Activated effector memory CD4-positive, alpha-beta T cell treated with Interleukin-2 at 50 U/mL for 16 hours (primary cell): ENCODE results near the gene MAP4K3.
"Not testable (repeated sequence)": the region's sequence is repeated elsewhere in the genome, so short reads cannot be mapped to it uniquely, and the experiment has no call there.

Experiments used
- DNase-seq: peaks from one replicate; pipeline ENCODE4 v3.0.0-alpha.2; 2020

The MAP4K3 gene

GRCh38 chr2:39407516-39408296, 29.4 kb downstream of the MAP4K3 start:
- no peak for DNase-seq

DNA sequence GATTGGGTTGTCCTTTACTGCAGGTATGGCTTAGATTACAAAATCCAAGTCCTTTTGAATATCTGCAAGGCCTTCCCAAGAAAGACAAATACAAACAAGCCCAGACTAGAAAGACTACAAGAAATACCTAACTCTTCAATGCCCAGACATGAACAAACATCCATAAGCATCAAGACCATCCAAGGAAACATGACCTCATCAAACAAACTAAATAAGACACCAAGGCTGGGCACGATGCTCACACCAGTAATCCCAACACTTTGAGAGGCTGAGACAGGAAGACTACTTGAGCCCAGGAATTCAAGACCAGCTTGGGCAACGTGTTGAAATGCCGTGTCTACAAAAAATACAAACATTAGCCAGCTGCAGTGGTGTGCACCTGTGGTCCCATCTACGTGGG, 31.7 kb downstream of the MAP4K3 start:
- no peak for DNase-seq

DNA sequence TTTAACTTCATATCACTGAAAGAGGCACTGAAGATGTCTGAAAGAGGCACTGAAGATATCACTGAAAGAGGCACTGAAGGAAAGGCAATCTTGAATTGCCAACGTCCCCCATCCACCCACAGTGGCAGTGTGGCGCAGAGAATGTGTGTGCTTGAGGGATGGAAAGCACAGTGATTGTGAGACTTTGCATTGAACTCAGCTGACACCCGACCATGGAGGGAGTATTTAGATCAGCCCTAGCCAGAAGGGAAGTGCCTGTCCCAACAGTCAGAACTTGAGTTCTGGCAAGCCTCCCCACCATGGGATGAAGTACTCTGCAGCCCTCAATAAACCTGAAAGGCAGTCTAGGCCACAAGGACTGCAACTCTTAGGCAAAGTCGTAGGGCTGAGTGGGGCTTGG, 33.8 kb downstream of the MAP4K3 start:
- DNase-seq, result no peak

DNA sequence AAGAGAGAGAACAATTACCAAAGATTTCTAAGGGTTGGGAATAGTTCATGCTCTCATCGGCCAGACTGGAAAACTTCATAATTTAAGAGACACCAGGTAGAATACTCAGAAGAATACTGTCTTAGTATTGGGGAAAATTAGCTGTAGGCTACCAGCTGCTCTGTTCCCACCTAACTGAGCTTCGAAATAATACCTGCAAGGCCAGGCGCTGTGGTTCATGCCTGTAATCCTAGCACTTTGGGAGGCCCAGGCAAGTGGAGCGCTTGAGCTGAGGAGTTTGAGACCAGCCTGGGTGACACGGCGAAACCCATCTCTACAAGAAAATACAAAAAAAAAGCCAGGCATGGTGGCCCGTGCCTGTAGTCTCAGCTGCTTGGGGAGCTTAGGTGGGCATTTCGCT, 35.8 kb downstream of the MAP4K3 start:
- DNase-seq, result no peak

- DNase-seq, result no peak
Observed at GRCh38 chr2:39399570-39399969, 37.5 kb downstream of the MAP4K3 start.

DNA sequence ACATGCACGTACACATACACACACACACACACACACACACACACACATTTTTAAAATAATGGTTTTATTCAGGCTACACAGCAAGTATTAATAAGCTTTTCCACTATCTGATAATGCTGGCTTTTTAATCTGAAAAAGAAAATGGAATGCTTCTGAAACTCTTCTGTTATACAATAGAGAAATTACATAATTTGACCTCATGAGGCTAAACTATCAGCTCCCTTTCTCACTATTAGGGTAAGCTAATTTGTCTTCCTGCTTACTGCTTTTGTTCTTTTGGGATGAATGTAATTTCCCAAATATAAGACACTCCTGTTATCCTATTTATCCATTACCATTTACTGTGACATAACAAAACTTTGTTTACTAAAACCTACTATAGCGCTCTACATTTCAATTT, 41.8 kb downstream of the MAP4K3 start:
- no peak for DNase-seq

DNA sequence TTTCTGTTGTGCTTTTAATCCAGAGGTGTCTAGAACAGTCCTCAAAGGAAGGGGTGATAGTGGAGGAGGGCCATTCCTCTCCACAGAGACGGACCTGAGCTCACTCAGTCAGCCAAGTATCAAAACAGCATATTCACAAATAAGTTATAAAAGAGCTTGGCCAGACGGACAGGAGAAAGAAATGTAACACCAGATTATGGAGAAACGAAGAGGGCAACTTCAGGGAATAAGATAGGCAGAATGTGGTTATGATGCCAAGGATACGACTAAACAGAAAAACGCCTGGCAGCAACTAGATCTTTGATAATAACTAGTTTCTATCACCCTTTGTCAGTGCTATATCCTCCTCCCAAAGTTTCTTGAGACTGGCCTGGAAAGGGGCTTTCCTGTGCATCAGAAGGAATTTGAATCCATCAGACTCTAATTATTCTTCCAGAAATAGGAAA, 42.5 kb downstream of the MAP4K3 start:
- DNase-seq, result no peak

GRCh38 chr2:39392672-39393071, 44.4 kb downstream of the MAP4K3 start:
- no peak for DNase-seq

DNA sequence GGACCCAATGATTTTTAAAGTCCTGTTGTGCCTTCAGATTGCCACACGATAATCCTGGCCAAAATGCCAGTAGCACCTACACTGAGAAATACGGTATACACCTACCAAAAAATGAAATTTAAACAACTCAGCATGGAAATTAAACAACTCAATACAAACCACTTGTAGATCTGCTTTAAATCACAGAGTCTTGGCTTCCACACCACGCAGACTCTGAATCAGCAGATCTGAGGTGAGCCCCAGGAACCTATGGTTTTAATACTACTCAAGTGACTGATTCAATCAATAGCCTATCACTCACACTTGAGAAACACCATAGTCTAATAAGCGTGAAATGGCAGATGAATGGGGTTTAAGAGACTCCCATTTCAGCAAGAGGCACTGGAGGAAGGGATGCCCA, 46.9 kb downstream of the MAP4K3 start:
- no peak for DNase-seq

- DNase-seq, result no peak
Observed at GRCh38 chr2:39386064-39386463, 51.0 kb downstream of the MAP4K3 start.

DNA sequence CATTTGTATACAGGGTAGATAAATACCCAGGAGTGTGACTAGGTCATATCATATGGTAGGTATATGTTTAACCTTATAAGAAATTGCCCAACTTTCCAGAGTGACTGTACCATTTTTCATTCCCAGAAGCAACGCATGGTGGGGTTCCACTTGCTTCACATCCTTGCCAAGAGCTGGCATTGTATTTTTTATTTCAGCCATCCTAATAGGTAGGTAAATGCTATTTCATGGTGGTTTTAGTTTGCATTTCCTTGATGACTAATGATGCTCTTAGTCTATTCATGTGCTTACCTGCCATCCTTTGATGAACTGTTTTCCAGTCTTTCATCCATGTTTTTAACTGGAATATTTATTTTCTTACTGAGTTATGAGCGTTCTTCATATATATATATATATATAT, 51.9 kb downstream of the MAP4K3 start:
- DNase-seq, result no peak

- not testable (repeated sequence) for DNase-seq
Observed at GRCh38 chr2:39384071-39384470, 53.0 kb downstream of the MAP4K3 start.

DNA sequence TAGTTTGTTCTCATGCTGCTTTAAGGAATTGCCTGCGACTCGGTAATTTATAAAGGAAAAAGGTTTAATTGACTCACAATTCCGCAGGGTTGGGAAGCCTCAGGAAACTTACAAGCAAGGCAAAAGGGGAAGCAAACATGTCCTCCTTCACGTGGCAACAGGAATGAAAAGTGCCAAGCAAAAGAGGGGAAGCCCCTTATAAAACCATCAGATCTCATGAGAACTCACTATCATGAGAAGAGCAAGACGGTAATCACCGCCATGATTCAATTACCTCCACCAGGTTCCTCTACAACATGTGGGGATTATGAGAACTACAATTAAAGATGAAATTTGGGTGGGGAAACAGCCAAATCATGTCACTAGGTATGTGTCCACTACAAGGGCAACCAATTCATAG, 53.9 kb downstream of the MAP4K3 start:
- no peak for DNase-seq

DNA sequence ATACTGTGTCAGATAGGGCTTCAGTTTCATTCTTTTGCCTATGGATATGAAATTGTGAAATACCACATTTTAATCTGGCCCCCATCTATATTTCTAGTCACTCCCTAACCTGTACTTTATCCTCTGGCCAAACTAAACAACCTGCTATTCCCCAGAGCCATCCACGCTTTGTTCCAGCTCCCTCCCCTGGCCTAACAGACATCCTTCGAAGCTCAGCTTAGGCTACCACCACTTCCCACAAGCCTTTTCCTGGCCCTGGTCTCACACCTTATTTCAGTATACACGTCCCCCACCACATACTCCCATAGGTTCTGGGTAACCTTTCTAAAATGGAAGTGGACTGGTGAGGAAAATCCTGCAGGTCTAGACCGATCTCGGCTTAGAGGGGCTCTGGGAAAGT, 55.4 kb downstream of the MAP4K3 start:
- no peak for DNase-seq

DNA sequence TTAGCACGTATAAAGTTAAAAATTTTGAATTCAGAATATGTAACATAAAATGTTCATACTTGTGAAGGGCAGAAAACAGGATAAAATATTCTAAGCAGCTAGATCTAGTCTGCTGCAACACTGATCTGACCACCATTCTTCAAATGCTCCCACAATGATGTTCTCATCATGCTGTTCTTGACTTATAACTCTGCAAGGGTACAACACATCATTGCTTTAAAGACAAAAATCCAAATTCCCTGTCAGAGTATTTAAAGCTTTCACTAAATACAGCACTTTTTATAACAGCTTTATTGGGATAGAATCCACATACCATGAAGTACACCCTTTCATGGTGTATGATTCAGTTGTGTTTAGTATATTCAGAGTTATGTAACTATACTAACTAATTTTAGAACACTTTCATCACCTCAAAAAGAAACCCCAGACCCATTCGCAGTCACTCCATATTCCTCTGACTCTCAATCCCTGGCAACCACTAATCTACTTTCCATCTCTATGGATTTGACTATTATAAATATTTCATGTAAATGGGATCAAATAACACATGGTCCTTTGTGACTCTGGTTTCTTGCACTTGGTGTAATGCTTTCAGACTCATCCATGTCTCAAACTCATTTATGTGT, 56.4 kb downstream of the MAP4K3 start:
- no peak for DNase-seq

GRCh38 chr2:39379643-39380524, 57.2 kb downstream of the MAP4K3 start:
- DNase-seq, result no peak

GRCh38 chr2:39378968-39379367, 58.1 kb downstream of the MAP4K3 start:
- DNase-seq, result no peak

- DNase-seq, result no peak
Observed at GRCh38 chr2:39377226-39377939, 59.7 kb downstream of the MAP4K3 start.

GRCh38 chr2:39375917-39376316, 61.2 kb downstream of the MAP4K3 start:
- no peak for DNase-seq

GRCh38 chr2:39373181-39373802, 63.8 kb downstream of the MAP4K3 start:
- DNase-seq, result no peak

DNA sequence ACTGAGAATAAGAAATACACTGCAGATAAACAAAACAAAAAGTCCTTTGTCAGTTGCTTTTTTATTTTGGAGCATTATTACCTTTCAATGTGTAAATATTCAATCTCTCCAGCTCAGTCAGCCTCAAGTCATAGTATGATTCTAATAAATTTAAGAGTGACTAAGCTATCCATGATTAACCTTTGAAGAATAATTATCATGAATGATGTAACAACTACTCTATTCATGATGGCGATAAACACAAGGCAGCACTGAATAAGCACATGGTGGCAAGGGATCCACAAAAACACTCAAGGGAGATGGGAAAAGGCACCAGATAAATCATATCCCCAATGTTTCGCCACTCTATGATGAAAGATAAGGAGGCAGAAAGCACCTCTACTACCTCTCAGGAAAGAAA, 67.0 kb downstream of the MAP4K3 start:
- no peak for DNase-seq

- DNase-seq, result no peak
Observed at GRCh38 chr2:39368846-39369245, 68.2 kb downstream of the MAP4K3 start.

- DNase-seq, result no peak
Observed at GRCh38 chr2:39368376-39368775, 68.7 kb downstream of the MAP4K3 start.
